ENCODE results near the gene CD6.

CD6 gene

DNA sequence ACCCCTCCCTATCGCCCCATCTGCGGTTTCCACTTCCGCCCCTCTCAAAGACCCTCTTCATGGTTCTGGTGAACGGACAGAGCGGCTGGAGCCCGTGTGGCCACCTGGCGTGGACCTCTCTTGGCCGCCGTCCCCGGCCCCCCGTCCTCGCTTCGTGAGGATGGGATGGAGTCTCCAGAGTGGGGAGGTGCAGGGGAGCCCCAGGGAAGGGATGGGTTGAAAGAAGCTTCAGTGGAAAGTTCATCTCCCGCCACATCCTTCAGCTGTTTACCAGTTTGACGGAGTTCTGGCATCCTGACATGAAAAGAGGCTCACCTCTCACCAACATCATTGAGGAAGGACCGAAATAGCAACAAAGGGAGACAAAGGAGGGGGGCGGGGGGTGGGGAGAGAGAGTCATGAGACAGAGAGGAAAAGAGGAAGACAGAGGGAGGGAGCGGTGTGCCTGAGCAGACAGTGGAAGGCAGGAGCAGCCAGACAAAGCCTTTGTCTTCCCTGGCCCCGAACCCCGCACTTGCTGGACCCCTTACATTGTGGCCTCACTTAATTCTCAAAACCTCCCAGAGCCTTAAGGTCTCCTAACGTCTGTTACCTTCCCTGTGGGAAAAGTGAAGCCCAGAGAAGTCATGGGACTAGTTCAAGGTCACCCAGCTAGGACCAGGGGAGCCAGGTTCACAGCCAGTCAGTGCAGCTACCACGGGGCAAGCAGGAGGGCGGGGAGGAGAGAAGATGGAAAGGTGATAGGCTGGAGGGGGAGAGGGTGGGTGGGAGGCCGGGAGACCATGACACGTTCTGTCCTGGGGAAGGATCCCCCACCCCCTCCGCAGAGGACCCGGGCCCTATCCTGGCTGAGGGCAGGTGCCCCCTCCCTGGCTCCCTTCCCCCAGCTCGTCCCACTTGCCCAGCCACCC is 54.9 kb downstream of the CD6 start:
- DNase-seq (ENCODE audit: low spot score), result no peak

DNA sequence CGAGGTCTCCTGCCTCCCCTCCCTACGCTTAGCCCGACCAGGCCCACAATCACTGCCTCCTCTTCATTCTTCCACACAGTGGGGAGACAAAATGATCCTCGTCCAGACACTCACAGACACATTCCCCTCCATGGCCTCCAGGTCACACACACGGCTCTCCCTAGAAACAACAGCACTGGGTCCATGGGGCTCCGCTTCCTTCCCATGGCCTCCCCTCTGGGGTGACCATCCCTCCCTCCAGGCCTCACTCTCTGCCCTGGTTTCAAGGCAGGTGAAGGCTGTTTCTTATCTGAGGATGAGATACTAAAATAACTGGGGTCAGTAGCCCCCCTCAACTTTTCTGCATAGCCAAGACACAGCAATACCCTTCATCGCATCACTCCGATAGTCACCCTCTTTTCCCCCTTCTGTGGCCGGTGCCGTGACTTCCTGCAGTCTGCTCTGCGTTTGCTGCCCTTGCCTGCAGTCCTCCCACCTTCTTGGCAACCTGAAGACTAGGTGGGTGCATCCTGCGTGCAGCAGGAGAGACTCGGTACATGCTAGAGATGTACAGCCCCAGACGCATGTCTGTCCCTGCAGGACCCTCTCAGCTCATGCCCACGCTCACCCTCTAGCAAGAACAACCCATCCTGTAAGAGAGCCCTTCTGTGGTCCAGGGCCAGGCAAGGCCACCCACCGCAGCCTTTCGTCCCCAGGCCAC is 55.8 kb downstream of the CD6 start:
- DNase-seq (ENCODE audit: low spot score), result no peak

DNA sequence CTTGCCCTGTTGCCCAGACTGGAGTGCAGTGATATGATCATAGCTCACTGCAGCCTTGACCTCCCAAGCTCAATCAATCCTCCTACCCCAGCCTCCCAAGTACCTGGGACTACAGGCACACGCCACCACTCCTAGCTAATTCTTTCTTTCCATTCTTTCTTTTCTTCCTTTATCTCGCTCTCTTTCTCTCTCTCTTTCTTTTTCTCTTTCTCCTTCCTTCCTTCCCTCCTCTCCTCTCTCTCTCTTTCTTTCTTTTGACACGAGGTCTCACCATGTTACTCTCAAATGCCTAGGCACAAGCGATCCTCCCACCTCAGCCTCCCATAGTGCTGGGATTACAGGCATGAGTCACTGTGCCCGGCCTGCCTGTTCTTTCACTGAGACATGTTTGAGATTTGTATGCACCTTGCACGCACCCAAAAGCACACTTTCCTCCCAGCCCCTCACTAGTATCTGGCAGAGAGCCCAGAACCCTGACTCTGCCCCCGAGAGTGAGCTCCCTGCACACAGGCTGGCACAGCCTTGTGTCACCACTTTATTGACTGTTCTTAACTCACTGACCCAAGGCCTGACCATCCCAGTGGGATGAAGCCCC is 56.8 kb downstream of the CD6 start:
- DNase-seq (ENCODE audit: low spot score), result no peak

DNA sequence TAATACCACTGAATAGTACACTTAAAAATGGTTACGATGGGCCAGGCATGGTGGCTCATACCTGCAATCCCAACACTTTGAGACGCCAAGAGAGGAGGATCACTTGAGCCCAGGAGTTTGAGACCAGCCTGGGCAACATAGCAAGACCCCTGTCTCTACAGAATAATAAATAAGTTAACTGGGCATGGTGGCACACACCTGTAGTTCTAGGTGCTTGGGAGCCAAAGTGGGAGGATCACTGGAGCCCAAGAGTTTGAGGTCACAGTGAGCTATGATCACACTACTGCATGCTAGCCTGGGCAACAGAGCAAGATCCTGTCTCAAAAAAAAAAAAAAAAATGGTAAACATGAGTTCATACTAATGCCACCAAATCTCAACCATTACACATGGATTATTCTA is 61.3 kb downstream of the CD6 start:
- DNase-seq (ENCODE audit: low spot score), result no peak

DNA sequence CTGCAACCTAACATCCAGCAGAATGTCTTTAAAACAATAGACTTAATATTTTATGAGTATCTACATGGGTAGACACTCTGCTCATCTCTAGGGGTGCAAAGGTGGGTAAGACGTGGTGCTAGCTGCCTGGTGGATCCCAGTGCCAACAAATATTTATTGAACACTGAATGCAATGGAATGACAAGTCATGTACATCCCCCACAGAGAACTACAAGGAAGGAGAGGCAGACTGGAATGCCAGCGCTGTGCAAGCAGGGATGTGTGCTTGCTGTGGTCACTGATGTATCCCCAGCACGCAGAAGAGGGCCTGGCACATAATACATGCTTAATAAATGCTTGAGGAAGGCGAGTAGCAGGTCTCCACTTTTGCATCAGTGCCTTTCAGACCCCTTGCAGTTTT is 61.9 kb downstream of the CD6 start:
- DNase-seq (ENCODE audit: low spot score), result no peak

DNA sequence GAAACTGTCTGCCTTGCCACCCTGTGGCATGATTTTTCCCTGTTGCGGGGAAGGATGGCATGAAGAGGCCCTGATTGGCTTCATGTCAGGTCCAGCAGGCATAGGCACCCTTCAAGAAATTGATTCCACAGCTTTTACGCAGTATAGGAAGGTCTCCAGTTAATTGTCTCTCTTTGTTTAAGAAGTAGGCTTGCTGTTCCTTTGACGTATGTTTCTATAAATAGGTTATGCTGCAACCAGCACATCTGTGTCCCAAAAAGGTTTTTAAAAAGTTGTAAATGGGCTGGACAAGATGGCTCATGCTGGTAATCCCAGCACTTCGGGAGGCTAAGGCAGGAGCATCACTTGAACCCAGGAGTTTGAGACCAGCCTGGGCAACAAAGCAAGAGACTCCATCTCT is 62.6 kb downstream of the CD6 start:
- no peak for DNase-seq (ENCODE audit: low spot score)

DNA sequence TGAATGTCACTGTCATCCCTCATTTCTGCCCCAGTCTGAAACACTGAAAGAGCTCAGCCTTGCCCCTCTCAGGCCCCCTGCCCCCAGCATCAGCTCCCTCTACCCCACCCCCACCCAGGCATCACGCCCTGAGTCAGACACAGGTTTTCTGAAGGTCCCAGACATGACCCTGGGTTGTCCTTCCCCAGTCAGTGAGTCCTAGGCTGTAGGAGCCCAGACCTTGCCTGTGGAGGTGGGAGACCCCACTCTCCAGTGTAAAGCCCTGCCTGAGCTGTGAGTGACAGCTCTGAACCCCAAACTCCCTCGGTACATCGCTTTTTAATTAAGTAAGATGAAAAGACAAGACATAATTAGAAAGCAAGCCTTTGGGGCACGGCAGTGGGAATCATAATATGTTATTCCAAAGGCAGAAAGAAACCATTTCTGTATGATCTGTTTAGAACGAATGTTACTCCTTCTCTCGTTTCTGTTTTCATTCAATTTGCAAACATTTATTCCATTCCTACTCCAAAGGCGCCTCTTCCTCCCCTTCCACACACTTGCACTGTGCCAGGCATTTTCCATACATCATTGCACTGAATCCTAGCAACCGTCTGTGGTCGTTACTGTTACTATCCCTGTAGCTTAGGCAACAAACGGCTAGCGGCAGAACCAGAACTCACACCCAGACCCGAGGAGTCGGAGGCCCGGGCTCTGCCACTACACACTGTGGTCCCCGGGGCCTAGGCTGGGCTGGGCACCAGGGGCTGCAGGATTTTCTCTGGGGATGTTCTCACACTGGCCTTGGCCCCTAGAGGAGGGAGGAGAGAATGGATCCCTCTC is 63.4 kb downstream of the CD6 start:
- no peak for DNase-seq (ENCODE audit: low spot score)

DNA sequence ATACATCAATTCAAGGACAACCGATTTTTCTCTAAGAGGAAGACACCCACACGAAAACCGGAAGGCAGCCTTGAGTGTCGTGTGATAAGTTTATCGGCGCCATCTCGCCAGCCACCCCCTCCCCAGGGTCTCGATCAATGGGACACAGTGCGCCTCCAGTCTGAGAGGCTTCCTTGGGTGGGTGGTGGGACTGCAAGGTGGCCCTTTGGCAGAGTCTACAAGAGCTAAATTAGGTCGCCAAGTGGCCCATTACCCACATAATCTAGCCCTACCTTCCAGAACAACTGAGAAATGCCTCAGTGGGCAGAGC is 64.0 kb downstream of the CD6 start:
- no peak for DNase-seq (ENCODE audit: low spot score)

DNA sequence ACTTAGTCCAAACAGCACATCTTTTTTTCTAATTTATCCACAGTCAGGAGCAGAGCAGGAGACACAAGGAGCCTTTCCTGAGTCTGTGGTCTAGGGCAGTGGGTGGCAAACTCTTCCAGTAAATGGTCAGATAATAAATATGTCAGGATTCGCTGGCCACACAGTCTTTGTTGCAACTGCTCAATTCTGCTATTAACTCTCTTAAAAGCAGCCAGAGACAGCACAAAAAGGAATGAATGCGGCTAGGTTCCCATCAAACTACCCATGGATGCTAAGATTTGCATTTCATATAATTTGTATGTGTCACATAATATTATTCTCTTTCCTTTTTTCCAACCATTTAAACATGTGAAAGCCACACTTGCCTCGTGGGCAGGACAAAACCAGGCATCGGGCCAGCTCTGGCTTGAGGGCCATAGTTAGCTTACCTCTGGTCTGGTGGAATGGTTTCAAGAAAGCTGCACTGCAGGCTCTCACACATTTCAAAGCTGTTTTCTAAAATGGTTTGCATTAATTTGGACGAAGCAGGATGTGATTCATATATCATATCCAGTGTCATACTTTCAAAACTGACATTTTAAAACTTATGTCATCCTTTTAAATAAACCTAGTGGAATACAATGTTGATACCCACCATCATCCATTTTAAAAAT is 66.1 kb downstream of the CD6 start:
- no peak for DNase-seq (ENCODE audit: low spot score)

DNA sequence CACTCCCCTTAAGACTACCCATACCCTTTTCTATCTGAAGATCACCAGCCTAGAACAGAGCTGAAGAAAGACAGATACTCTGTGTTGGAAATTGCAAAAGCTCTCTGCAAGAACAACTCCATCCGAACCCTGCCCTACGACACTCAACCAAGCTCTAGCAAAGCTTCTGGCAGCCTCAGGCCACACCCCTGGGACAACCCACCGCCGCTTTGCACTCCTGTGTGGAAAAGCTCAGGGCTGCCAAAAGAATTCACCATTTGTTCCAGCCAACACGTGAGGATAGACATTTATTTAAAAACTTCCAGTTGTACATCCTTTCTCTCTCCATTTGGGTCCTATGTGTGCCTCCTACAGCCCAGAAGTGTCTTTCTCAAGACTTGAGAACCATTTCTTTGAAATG is 68.4 kb downstream of the CD6 start:
- DNase-seq (ENCODE audit: low spot score), result no peak

DNA sequence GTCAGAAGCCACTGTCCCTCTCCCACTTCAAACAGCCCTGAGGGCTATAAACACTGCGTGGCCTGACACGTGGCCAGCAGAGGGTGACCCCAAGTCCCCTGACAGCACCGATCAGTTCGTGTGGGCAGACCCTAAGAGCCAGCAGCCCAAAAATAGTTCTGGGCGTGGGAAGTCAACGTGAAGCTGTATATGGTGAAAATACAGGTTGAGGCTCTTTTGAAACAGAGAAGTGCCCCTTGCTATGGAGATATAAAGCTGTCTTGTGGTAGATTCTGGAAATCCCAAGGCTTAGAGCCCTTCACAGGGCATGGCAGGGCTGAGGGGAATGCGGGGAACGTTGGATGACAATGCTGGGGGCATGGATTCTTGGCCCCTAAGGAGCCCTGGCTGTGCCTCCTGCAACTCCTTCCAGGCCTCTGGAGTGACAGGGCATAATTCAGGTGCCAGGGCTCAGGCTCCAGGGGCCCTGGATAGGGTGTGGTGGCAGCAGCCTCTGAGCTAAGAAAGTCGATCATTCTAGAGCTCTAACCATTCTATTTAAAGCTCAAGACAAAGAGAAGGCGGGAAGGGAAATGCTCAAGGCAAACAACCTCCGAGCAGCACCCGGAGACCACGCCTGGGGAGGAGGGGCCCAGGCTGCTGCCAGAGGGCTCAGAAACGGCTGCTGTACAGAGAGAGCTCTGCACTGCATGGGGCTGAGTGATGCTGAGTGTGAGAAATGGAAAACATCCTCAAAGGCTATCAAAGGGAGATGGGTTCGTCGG is 70.5 kb downstream of the CD6 start:
- no peak for DNase-seq (ENCODE audit: low spot score)

DNA sequence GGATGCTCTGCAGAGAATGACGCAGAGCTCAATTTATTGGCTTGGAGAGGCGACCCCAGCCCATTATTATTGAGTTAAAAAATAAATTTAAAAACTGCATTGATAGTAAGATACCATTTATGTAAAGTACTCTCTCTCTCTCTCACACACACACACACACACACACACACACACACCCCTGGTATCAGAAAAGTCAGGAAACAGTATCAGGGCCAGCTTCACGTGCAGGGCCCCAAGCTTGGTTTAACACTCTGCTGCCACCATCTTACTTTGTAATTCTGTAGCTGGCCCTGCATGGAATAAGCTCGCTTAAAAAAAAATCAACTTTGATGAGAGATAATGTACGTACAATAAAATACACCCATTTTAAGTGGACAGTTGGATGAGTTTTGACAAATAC is 71.1 kb downstream of the CD6 start:
- no peak for DNase-seq (ENCODE audit: low spot score)

DNA sequence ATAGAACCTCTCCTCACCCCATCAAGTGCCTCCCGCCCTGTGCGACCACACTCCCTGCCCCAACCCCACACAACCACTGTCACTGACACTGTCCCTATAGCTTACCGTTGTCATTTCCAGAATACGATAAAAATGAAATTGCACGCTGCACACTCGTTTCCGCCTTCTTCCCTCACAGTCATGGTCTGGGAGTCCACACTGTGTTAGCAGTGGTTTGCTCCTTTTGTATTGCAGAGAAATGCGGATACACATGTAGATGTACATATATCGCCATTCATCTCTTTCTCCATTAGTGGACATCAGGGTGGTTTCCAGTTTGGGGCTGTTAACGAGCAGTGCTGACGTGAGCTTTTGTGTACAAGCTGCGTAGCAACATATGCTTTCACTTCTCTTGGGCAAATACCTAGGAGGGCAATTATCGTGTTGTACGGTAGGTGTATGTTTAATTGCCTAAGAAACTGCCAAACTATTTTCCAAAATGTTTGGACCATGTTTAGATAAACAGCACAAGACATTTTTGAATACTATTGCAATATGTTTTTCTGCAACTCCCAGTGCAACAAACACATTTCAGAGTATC is 71.6 kb downstream of the CD6 start:
- no peak for DNase-seq (ENCODE audit: low spot score)

DNA sequence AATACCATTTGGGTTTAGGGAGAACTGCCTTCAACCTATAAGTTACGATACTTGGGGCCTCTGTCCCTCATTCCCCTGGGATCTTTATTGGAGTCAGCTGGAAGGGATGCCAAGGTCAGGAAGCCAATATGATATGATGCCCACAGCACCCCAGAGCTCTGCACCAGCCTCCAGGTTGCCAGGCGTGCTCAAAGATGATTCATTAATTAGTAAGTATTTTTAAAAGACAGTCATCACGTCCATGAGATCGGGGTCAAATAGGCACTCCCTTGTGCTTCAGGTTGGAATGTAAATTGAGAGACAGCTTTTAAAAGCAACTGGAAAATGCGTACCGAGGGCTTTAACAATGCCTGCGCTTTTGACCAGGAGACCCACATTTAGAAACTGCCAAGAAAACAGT is 73.8 kb downstream of the CD6 start:
- no peak for DNase-seq (ENCODE audit: low spot score)

DNA sequence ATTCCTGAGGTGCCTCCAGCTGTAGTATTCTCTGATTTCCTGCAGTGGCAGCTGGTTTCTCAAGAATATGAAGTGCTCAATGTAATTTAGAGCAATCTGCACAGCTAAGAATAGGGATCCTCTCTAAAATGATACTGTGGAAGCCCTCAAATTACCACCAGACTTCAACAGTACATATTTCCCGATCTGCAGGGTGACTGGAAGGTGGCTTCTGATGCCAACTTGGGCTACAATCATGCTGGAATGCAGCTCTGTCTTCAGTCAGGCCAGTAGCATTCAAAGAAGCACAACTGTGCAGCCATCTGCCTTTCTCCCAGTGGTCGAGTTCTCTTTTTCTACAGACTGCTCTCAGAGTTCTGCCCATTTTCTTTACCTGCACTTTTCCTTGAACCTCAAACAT is 75.4 kb downstream of the CD6 start:
- DNase-seq (ENCODE audit: low spot score), result no peak

DNA sequence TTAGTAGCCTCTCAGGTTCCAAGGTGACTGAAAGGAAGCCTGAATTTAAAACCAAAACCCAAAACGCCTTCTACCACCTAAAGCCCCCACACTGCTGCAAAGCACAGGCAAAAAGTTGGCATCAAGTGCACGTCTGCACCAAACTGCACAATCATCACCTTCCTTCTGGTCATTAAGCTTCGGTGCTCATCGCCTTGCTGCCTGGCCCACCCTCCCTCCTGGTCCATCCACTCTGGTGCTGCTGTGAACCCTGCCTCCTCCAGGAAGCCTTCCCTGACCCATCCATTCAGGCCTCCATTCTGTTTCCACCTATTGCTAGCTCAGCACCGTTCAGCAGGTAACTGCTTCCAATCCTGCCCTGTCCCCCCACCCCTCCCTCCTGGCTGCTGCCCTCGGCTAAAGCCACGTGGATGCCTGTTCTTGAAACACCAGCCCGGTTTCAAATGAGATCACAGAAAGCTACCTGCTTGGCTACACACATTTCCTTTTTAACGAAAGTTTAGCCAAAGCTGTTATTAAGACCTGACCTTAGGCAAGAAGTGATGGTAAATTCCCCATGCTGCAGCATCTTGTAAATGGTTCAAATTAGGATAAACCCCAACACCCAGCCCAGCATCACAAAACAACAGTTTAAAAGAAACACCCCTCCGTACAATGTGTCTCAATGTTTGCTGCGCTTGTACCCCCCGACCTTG is 77.0 kb downstream of the CD6 start:
- no peak for DNase-seq (ENCODE audit: low spot score)

DNA sequence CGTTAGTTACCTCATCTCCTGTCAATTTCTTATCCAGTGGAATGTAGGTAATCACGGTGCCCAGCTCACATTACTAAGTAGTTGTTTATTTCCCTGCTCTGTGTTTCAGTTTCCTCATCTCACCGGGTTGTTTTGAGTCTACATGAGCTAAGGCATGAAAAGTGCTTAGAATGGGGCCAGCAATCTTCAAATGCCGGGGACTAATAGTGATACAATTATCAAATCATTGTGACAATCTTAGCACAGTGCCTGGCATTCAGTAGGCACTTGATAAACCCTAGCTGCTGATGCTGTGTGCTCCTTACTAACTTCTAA is 77.5 kb downstream of the CD6 start:
- DNase-seq (ENCODE audit: low spot score), result no peak

DNA sequence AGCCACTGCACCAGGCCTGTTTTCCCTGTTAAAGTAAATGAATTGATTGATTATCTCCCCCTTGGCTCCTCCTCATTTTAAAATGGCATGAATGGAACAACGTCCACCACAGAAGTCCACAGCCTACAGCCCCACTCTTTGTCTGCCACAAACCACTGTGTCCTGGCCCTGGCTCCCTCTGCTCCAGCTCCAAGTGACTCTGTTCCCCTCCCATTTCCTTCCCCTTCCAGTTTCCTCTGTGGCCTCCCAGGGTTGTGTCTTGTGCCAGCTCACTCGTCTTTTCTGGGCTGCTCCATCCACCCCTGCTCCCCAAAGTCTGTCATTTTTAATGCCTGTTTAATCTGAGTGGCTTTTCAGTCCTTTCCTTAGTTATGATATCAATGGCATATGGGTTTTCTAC is 78.4 kb downstream of the CD6 start:
- DNase-seq (ENCODE audit: low spot score), result no peak

DNA sequence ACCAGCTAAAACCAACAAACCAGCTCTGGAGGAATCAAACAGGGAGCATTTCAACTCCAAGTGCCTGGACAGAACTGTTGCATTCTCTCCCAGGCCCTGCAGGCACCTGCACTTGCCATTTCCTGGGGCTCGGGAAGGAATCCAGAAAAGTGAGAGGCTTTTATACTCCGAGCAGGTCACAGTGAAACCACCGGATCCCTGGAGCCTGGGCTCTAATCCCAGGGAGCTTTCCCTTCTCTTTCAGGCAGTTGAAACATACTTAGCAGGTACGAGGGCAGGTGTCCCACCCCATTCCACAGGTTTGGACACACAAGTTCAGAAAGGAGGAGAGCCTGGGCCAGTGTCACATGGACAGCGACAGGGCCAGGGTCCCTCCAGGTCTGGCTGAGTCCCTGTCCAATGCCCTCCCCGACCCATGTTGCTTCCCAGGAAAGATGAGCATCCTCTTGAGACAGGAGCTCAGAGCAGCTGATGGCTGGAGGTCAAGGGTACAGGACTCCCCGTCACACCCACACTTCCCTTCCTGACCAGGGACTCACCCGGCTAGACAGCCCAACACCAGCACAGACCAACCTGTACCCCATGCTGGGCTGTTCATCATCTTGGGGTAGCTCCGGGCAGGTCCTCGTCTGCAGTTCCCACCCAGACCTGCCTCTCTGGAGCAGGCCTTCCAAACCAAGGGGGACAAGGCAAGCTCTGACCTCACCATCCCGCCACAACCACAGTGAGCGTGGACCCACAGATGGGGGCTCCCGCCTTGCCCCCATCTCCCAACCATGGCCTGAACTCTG is 80.9 kb downstream of the CD6 start:
- DNase-seq (ENCODE audit: low spot score), result no peak

DNA sequence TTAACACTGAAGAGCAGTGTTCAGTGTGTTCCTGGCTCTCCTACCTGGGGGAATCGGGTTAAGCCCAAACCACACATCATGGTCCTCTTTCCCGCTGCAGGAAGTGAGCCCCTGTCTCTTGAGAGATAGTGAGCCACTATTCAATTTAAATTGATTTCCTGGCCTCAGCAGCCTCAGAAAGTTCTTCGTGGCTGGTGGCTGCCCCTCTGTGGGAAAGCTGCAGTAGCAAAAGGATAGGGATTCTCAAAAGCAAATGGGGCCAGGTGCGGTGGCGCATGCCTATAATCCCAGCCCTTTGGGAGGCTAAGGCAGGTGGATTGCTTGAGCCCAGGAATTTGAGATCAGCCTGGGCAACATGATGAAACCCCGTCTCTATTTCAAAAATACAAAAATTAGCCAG is 81.7 kb downstream of the CD6 start:
- no peak for DNase-seq (ENCODE audit: low spot score)

All from LoVo (cell line).